Measurements from ENCODE around the gene TXNDC5. TPM values are rescaled to one million over a fixed set of nuclear protein-coding genes. Genes with fewer than 3 reads are reported as not detected.

Gene TXNDC5
- total and polyA plus RNA-seq, 8 donors = 40.0 to 115 (median 96.6) TPM

DNA sequence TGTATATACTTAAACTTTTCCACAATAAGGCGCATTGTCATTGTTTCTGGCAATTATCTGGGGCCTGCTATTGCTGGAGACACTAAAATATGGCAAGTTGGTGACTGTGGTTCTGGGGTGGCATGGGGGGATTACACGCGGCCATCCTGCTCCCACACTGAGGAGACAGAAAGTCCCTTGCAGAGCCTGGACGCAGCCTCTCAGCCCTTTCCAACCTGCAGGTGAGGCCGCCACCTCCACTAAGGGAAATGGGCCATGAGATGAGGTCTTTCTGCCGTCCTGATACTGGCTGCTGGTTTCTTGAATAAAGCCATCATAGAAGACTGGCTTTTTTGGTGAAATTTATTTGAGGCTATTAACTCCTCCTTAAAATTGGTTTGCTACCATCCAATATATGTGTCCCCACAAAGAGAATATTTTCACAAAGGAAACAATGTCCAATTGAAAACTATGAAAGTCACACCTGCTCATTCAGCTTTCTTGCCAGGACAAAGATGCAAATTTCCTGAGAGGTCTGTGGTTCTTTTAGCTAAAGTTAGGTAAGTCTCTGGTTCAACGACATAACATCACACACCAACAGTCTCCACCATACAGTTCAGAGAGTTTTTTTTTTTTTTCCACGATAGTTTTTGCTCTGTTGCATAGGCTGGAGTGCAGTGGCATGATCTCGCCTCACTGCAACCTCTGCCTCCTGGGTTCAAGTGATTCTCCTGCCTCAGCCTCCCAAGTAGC lies 13.0 kb downstream of the TXNDC5 start:
- DNase-seq = no peak
- FAIRE-seq = no peak
- H3K4me3 ChIP-seq = no peak overlapping the region
- H3K27ac ChIP-seq = no peak overlapping the region
- TF ChIP-seq, protein P1, sequence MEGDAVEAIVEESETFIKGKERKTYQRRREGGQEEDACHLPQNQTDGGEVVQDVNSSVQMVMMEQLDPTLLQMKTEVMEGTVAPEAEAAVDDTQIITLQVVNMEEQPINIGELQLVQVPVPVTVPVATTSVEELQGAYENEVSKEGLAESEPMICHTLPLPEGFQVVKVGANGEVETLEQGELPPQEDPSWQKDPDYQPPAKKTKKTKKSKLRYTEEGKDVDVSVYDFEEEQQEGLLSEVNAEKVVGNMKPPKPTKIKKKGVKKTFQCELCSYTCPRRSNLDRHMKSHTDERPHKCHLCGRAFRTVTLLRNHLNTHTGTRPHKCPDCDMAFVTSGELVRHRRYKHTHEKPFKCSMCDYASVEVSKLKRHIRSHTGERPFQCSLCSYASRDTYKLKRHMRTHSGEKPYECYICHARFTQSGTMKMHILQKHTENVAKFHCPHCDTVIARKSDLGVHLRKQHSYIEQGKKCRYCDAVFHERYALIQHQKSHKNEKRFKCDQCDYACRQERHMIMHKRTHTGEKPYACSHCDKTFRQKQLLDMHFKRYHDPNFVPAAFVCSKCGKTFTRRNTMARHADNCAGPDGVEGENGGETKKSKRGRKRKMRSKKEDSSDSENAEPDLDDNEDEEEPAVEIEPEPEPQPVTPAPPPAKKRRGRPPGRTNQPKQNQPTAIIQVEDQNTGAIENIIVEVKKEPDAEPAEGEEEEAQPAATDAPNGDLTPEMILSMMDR (IDR thresholded peaks at IDR 0.05) = no peak
- no peaks in the 10 kb centered on the region for H3K9me3 ChIP-seq
- ATAC-seq = no peak
- intact Hi-C loops (cut with DNase I) = no loop called here
- peaks cover 0 to 6% (median 4%) of the 10 kb centered on the region in 3 donors for H3K4me1 ChIP-seq
- WGBS, 2 donors = 88 to 90% methylated on average over 9 of the region's 9 CpGs
- H3K36me3 ChIP-seq = peaks cover 3 to 65% (median 34%) of the 10 kb centered on the region in 3 donors
- no peaks in the 10 kb centered on the region for H3K27me3 ChIP-seq

DNA sequence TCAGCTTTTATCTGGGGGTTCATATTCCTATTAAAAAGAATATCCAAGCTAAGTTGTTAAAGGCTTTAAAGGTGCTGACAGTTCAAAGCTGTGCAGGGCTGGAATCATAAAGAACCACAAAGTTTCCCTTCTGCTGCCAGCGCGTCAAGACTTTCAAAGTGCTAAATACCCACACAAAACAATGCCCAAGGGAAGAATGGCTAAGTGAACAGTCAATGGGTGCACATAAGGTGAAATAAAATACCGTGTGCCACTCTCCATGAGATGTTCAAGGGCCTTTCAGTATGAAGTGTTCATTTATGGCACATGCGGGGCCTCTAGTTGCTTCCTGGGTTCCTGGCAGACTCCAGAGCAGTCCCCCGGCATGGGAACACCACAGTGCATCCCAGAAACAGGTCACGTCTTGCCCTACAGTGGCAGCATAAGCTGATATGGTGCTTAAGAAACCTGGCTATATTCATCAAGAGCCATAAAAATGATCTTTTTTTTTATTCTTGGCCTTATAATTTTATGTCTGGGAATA lies 14.1 kb downstream of the TXNDC5 start:
- Histone ChIP-seq H3K4me1 (peaks cover 0 to 4% (median 2%) of the 10 kb centered on the region in 3 donors), H3K36me3 (peaks cover 0 to 72% (median 29%) of the 10 kb centered on the region in 3 donors), H3K27ac (no peak overlapping the region), H3K9me3 (no peaks in the 10 kb centered on the region), H3K27me3 (no peaks in the 10 kb centered on the region), H3K4me3 (no peak overlapping the region)
- WGBS, 2 donors = 92 to 96% methylated on average over 6 of the region's 6 CpGs
- FAIRE-seq (no peak), DNase-seq (no peak), ATAC-seq (no peak)
- intact Hi-C loops (cut with DNase I) = no loop called here
- TF ChIP-seq, protein P1 (IDR thresholded peaks at IDR 0.05) = no peak

DNA sequence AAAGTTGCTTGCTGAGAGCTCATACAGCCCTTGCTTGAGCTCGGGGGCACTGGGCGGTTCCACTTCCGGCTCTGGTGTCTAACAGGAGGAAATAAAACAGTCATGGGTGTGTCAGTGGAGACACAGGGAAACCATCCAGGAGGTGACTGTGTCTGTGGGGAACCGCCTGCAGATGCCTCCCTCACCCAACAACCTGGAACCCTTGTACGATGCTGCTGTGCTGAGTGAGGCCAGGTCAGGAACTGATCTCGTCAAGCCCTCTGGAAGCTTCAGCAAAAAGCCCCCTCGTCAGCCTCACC lies 15.5 kb downstream of the TXNDC5 start:
- DNase-seq (no peak), ATAC-seq (no peak), FAIRE-seq (no peak)
- 87 to 89% methylated on average over 7 of the region's 7 CpGs for WGBS, 2 donors
- Histone ChIP-seq H3K4me3 (no peak overlapping the region), H3K27ac (no peak overlapping the region), H3K36me3 (peaks cover 0 to 85% (median 29%) of the 10 kb centered on the region in 3 donors), H3K4me1 (peaks cover 0 to 4% (median 0%) of the 10 kb centered on the region in 3 donors), H3K9me3 (no peaks in the 10 kb centered on the region), H3K27me3 (no peaks in the 10 kb centered on the region)
- intact Hi-C loops (cut with DNase I) = no loop called here
- TF ChIP-seq, protein P1 (IDR thresholded peaks at IDR 0.05) = no peak

DNA sequence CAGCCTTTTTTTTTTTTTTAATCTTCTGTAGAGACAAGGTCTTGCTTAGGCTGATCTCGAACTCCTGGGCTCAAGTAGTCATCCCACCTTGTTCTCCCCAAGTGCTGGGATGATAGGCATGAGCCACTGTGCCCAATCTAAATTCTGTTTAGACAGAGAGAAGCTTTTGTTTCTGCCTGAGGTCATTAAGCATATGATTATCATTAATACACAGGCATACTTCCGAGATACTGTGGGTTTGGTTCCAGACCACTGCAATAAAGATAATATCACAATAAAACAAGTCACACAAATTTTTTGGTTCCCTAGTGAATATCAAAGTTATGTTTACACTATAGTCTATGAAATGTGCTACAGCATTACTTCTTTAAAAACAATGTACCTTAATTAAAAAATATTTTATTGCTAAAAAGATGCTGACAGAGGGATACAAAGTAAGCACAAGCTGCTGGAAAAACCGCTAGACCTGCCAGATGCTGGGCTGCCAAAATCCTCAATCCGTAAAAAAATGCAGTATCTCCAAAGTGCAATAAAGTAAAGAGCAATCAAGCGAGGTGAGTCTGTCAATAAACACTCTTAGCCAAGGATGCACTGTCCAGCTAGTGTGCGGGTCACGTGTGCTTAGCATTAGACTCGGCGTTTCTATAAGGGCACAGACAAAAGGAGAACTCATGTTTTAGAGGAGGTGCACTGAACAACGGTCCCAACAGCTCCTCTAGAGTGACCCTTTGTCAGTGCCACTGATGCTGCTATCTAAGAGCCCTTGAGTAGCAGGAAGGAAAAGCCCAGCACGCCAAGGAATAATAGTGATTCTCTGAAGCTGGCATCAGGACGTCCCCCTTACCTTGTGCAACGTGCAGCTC lies 16.1 kb downstream of the TXNDC5 start:
- Histone ChIP-seq H3K4me1 (no peaks in the 10 kb centered on the region), H3K27me3 (no peaks in the 10 kb centered on the region), H3K9me3 (no peaks in the 10 kb centered on the region), H3K4me3 (no peak overlapping the region), H3K27ac (no peak overlapping the region), H3K36me3 (peaks cover 0 to 91% (median 29%) of the 10 kb centered on the region in 3 donors)
- TF ChIP-seq, protein P1 (IDR thresholded peaks at IDR 0.05) = no peak
- no peak for DNase-seq
- FAIRE-seq = no peak
- 80 to 84% methylated on average over 13 of the region's 13 CpGs for WGBS, 2 donors
- ATAC-seq = no peak
- intact Hi-C loops (cut with DNase I) = no loop called here

Measured in pancreas (tissue), 10 donors.